MG63 (cell line): ENCODE measurements around the gene DTX3. TPM values are rescaled to one million over a fixed set of nuclear protein-coding genes. Genes with fewer than 3 reads are reported as not detected.

Source experiments
- DNase-seq: peaks from one replicate; pipeline ENCODE4 v3.0.0-alpha.2; 2020
- H3K27me3 ChIP-seq: fragments of 250-450 bp; sonication (Bioruptor Pico); 2 replicates; pipeline ENCODE4 v1.5.1; 2020; ENCODE audit warnings: mild to moderate bottlenecking, moderate library complexity
- H3K36me3 ChIP-seq: fragments of 250-450 bp; sonication (Bioruptor Pico); 2 replicates; pipeline ENCODE4 v1.5.1; 2020; ENCODE audit warnings: mild to moderate bottlenecking, moderate library complexity
- H3K4me3 ChIP-seq: fragments of 250-450 bp; sonication (Bioruptor Pico); 2 replicates; pipeline ENCODE4 v1.5.1; 2020; ENCODE audit warnings: mild to moderate bottlenecking, moderate library complexity
- H3K9me3 ChIP-seq: fragments of 250-450 bp; sonication (Bioruptor Pico); 2 replicates; pipeline ENCODE4 v1.5.1; 2020; ENCODE audit warnings: mild to moderate bottlenecking, moderate library complexity
- total RNA-seq: library from RNA; depleted of rRNA; stranded (reverse); fragments of >200 nt; shearing (Covaris generic); gene quantifications from 2 replicates; pipeline ENCODE4 v1.2.3, GENCODE V29; 2014; ENCODE audit warnings: low replicate concordance; rRNA removed

The DTX3 gene
- total RNA-seq, 1 experiment from 2014 or later = 0.20 TPM

DNA sequence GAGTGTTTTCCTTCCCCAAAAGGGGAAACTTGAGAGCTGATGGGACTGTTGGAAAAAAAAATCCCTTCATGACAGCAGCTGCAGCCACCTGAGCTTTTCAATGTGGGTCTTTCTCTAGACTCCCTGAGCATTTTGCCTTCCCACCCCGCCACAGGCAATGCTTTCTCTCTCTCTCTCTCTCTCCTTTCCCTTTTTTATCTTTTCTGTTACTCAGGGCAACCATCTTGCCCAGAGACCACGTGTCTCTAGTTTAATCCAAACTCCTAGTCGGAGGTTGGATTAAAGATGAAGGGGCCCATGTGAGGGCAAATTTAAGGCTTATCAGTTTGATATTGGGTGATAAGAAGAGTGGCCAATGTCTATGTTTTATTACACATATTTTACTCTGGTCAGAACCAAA is 54.3 kb downstream of the DTX3 start:
- Histone ChIP-seq H3K36me3 (no peaks in the 10 kb centered on the region), H3K4me3 (no peak overlapping the region), H3K9me3 (0 out of 2 replicates have a peak, but pooled peaks cover 2% of the 10 kb centered on the region), H3K27me3 (no peaks in the 10 kb centered on the region; the same call in 1 of the 2 replicates)
- no peak for DNase-seq

Other genes with a start within 250 kb of the DTX3 start
- 8.2 and 8.7 TPM in 2 replicates for gene R3HDM2, start 173.8 kb upstream of the DTX3 start, total RNA-seq
- gene INHBC, start 170.0 kb upstream of the DTX3 start, total RNA-seq = not detected in 2 replicates
- 3.5 and 7.4 TPM in 2 replicates for gene INHBE, start 149.5 kb upstream of the DTX3 start, total RNA-seq
- 0.03 TPM in 1 of 2 replicates, not detected in the other for gene GLI1, start 145.0 kb upstream of the DTX3 start, total RNA-seq
- gene ARHGAP9, start 125.0 kb upstream of the DTX3 start, total RNA-seq = not detected in 2 replicates
- gene MARS1, start 116.8 kb upstream of the DTX3 start, total RNA-seq = 245 and 285 TPM in 2 replicates
- 9.9 and 17.1 TPM in 2 replicates for gene DDIT3, start 84.3 kb upstream of the DTX3 start, total RNA-seq
- gene MBD6, start 82.0 kb upstream of the DTX3 start, total RNA-seq = 0.07 and 3.0 TPM in 2 replicates
- gene DCTN2, start 57.6 kb upstream of the DTX3 start, total RNA-seq = 158 and 249 TPM in 2 replicates
- gene KIF5A, start 54.8 kb upstream of the DTX3 start, total RNA-seq = not detected in 2 replicates
- gene PIP4K2C, start 13.6 kb upstream of the DTX3 start, total RNA-seq = 16.3 and 98.3 TPM in 2 replicates
- gene ARHGEF25, start 6.6 kb downstream of the DTX3 start, total RNA-seq = 17.0 and 17.4 TPM in 2 replicates
- 8.9 and 13.9 TPM in 2 replicates for gene B4GALNT1, start 28.4 kb downstream of the DTX3 start, total RNA-seq
- 139 and 347 TPM in 2 replicates for gene OS9, start 89.3 kb downstream of the DTX3 start, total RNA-seq
- not detected in 2 replicates for gene AGAP2, start 133.9 kb downstream of the DTX3 start, total RNA-seq
- gene TSPAN31, start 140.2 kb downstream of the DTX3 start, total RNA-seq = 21.2 and 24.3 TPM in 2 replicates
- gene CDK4, start 147.5 kb downstream of the DTX3 start, total RNA-seq = 457 and 516 TPM in 2 replicates
- 2.4 and 4.9 TPM in 2 replicates for gene MARCHF9, start 150.3 kb downstream of the DTX3 start, total RNA-seq
- not detected in 2 replicates for gene CYP27B1, start 162.3 kb downstream of the DTX3 start, total RNA-seq
- 10.0 and 33.6 TPM in 2 replicates for gene METTL1, start 167.3 kb downstream of the DTX3 start, total RNA-seq
- gene EEF1AKMT3, start 167.8 kb downstream of the DTX3 start, total RNA-seq = 4.2 and 20.9 TPM in 2 replicates
- gene TSFM, start 178.0 kb downstream of the DTX3 start, total RNA-seq = 30.4 and 45.4 TPM in 2 replicates
- gene AVIL, start 213.9 kb downstream of the DTX3 start, total RNA-seq = 2.5 TPM in 1 of 2 replicates, not detected in the other
- 73.2 and 73.3 TPM in 2 replicates for gene CTDSP2, start 241.9 kb downstream of the DTX3 start, total RNA-seq